Measurements from ENCODE around the gene OXER1. TPM values are rescaled to one million over a fixed set of nuclear protein-coding genes. Genes with fewer than 3 reads are reported as not detected.

OXER1 gene
- total RNA-seq, 4 donors from 2014 or later, result 0.56 TPM; not detected in 3

- ATAC-seq (no peak), DNase-seq (no peak)
- in situ Hi-C loops (cut with MboI; ENCODE audit: low sequenced_read_pairs in 4 of 4), result no loop called here
- H3K27me3 ChIP-seq, result no peaks in the 10 kb centered on the region
- intact Hi-C loops (cut with DNase I; ENCODE audit: low total_unique reads), result no loop called here
- no peak overlapping the region for H3K4me3 ChIP-seq
- peaks cover 0 to 4% of the 10 kb centered on the region in 2 donors for H3K36me3 ChIP-seq
- no peak overlapping the region for H3K27ac ChIP-seq
- H3K4me1 ChIP-seq, result peaks cover 0 to 5% of the 10 kb centered on the region in 2 donors
- TF ChIP-seq POLR2A (IDR thresholded peaks at IDR 0.05) (no peak), CTCF (IDR thresholded peaks at IDR 0.05 in 4 of 5, conservative IDR thresholded peaks at IDR 0.05 in 1 of 5) (no peak)
- H3K9me3 ChIP-seq, result no peaks in the 10 kb centered on the region
These were observed 37.3 kb downstream of the OXER1 start for GRCh38 chr2:42726680-42727079.

- Histone ChIP-seq H3K36me3 (peaks cover 0 to 4% of the 10 kb centered on the region in 2 donors), H3K9me3 (no peaks in the 10 kb centered on the region), H3K27ac (no peak overlapping the region), H3K4me3 (no peak overlapping the region), H3K4me1 (peaks cover 0 to 5% of the 10 kb centered on the region in 2 donors), H3K27me3 (no peaks in the 10 kb centered on the region)
- no peak for TF ChIP-seq POLR2A (IDR thresholded peaks at IDR 0.05)
- TF ChIP-seq CTCF (IDR thresholded peaks at IDR 0.05 in 4 of 5, conservative IDR thresholded peaks at IDR 0.05 in 1 of 5), result no peak
- in situ Hi-C loops (cut with MboI; ENCODE audit: low sequenced_read_pairs in 4 of 4) (no loop called here), intact Hi-C loops (cut with DNase I; ENCODE audit: low total_unique reads) (no loop called here)
- ATAC-seq (no peak), DNase-seq (no peak)
These were observed 38.3 kb downstream of the OXER1 start for GRCh38 chr2:42725657-42726056.

GRCh38 chr2:42724886-42725285 is 39.0 kb downstream of the OXER1 start:
- peaks cover 0 to 5% of the 10 kb centered on the region in 2 donors for H3K4me1 ChIP-seq
- no peaks in the 10 kb centered on the region for H3K9me3 ChIP-seq
- intact Hi-C loops (cut with DNase I; ENCODE audit: low total_unique reads), result no loop called here
- H3K27ac ChIP-seq, result no peak overlapping the region
- no peak overlapping the region for H3K4me3 ChIP-seq
- no peaks in the 10 kb centered on the region for H3K27me3 ChIP-seq
- no peak for TF ChIP-seq CTCF (IDR thresholded peaks at IDR 0.05 in 4 of 5, conservative IDR thresholded peaks at IDR 0.05 in 1 of 5)
- no peak for TF ChIP-seq POLR2A (IDR thresholded peaks at IDR 0.05)
- in situ Hi-C loops (cut with MboI; ENCODE audit: low sequenced_read_pairs in 4 of 4), result no loop called here
- DNase-seq (no peak), ATAC-seq (no peak)
- peaks cover 0 to 4% of the 10 kb centered on the region in 2 donors for H3K36me3 ChIP-seq

GRCh38 chr2:42723465-42723864 is 40.5 kb downstream of the OXER1 start:
- in situ Hi-C loops (cut with MboI; ENCODE audit: low sequenced_read_pairs in 4 of 4), result no loop called here
- TF ChIP-seq CTCF (IDR thresholded peaks at IDR 0.05 in 4 of 5, conservative IDR thresholded peaks at IDR 0.05 in 1 of 5), result no peak
- no peak for TF ChIP-seq POLR2A (IDR thresholded peaks at IDR 0.05)
- H3K27ac ChIP-seq, result no peak overlapping the region
- ATAC-seq (no peak), DNase-seq (no peak)
- no peaks in the 10 kb centered on the region for H3K9me3 ChIP-seq
- no peaks in the 10 kb centered on the region for H3K27me3 ChIP-seq
- peaks cover 0 to 5% of the 10 kb centered on the region in 2 donors for H3K4me1 ChIP-seq
- no peaks in the 10 kb centered on the region for H3K36me3 ChIP-seq
- intact Hi-C loops (cut with DNase I; ENCODE audit: low total_unique reads), result no loop called here
- H3K4me3 ChIP-seq, result no peak overlapping the region
